Gastroesophageal sphincter (tissue), 4 donors: ENCODE measurements around the gene SLC13A4. TPM values are rescaled to one million over a fixed set of nuclear protein-coding genes. Genes with fewer than 3 reads are reported as not detected.

Source experiments
- ATAC-seq: fragments of 150-250 bp; one replicate; pipeline ENCODE4 v1.9.1; 2016; ENCODE audit warnings: mild to moderate bottlenecking, moderate library complexity
- H3K27ac ChIP-seq, 4 donors: fragments of 200-600 bp; sonication (generic) in 3 of 4; 1 replicate in 3 of 4; 2 replicates in 1 of 4; pipeline ENCODE4 v1.5.1; 2016 to 2019
- H3K27me3 ChIP-seq: fragments of 200-600 bp; sonication (generic); one replicate; pipeline ENCODE4 v1.5.1; 2019
- H3K36me3 ChIP-seq, 2 donors: fragments of 200-600 bp; sonication (generic); one replicate each; pipeline ENCODE4 v1.5.1; 2019; ENCODE audit warnings: control low read depth in 1 of 2
- H3K4me1 ChIP-seq, 3 donors: fragments of 200-600 bp; sonication (generic); 1 replicate in 2 of 3; 2 replicates in 1 of 3; pipeline ENCODE4 v1.5.1; 2016 to 2019; ENCODE audit warnings: control low read depth in 2 of 3
- H3K4me3 ChIP-seq, 2 donors: fragments of 200-600 bp; sonication (generic); one replicate each; pipeline ENCODE4 v1.5.1; 2019; ENCODE audit warnings: mild to moderate bottlenecking in 1 of 2, moderate library complexity in 1 of 2
- H3K9me3 ChIP-seq, 3 donors: fragments of 200-600 bp; sonication (generic); one replicate each; pipeline ENCODE4 v1.5.1; 2017 to 2019; ENCODE audit warnings: control low read depth in 2 of 3
- EP300 ChIP-seq: sonication (generic); formaldehyde crosslinking; IDR thresholded peaks from one replicate; pipeline ENCODE4 v1.6.1; 2017; ENCODE audit warnings: antibody characterized with exemption, mild to moderate bottlenecking
- POLR2A ChIP-seq, 2 donors: fragments of 450-650 bp; IDR thresholded peaks; one replicate each; pipeline ENCODE4 v1.6.1; 2017; ENCODE audit warnings: antibody characterized with exemption in 2 of 2, mild to moderate bottlenecking in 2 of 2, moderate library complexity in 1 of 2
- POLR2AphosphoS5 ChIP-seq: sonication (generic); formaldehyde crosslinking; IDR thresholded peaks from one replicate; pipeline ENCODE4 v1.6.1; 2017; ENCODE audit warnings: antibody characterized with exemption
- WGBS, 2 donors: methylation state at CpG; one replicate each; pipeline ENCODE4 v1.1.5; 2018; ENCODE audit warnings: low coverage in 1 of 2; 5-methylcytosine and 5-hydroxymethylcytosine counted together
- total RNA-seq, 4 donors: library from RNA; depleted of rRNA; stranded (reverse); fragments of >200 nt; gene quantifications; one replicate each; pipeline ENCODE4 v1.1.0, GENCODE V29; 2016
- TF ChIP-seq, protein P1 (sequence below), 4 experiments: fragments of 200-600 bp in 2 of 4; fragments of 450-650 bp in 2 of 4; sonication (generic) in 1 of 4; IDR thresholded peaks; one replicate each; pipeline ENCODE4 v1.5.1; 2017 to 2019; ENCODE audit warnings: antibody characterized with exemption in 4 of 4, mild to moderate bottlenecking in 2 of 4, moderate library complexity in 2 of 4

Gene SLC13A4
- total RNA-seq, 4 donors from 2014 or later, result 0.27 to 1.7 TPM; not detected in 2

DNA sequence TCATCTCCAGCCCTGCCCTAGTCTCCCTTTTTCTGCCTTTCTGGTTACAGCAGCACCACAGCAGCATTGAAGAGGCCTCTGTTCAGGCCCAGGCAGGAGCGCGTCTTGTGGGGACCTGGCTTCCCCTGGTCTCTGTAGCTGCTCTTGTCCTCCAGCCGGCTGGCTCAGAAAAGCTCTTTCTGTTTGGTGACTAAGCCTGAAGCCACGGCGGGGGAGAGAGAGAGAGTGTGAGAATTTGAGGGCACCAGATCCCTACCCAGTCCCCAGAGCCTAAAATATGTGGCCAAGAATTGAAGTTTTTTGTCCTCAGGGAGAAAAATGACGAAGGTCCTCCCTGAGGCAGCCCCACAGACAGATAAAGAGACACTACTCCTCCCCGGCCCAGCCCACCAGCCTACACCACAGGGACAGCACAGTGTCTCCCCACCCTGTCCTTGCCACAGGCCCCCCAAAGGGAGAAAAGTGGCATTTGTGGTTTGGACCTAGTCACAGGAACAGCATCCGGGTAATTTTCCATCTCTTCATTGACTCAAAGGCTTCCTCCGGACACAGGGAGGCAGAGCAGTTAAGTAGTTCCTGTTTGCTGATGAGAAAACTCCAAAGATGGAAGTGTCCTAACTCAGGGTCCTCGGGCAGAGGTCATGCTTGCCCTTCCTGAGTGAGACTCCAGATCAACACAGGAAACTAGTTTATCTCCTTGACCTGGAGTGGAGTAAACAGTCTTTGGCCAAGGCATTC is 33.9 kb upstream of the SLC13A4 start:
- H3K4me1 ChIP-seq, result peaks cover 0 to 10% (median 0%) of the 10 kb centered on the region in 3 donors
- H3K4me3 ChIP-seq, result no peak overlapping the region
- ATAC-seq, result no peak

DNA sequence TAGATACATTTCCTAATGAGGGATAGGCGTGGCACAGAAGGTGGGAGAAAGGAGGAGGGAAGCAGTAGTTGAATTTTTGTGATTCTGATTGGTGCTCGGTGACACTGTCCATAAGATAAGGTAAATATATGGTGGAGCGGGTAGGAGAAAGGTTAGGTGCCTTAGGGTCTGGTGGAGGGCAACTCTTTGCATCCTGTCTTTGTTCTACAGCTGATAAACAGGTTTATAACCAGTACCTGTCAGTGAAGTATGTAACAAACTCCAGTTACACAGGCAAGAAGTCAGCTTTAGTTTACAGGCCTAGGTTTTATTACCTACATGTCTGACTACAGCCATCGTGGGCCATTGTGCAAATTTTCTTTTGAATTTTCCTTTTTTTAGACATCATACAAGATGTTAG is 31.5 kb upstream of the SLC13A4 start:
- no peaks in the 10 kb centered on the region for H3K27me3 ChIP-seq
- 69 to 84% methylated on average over 4 of the region's 4 CpGs for WGBS, 2 donors
- TF ChIP-seq POLR2A (IDR thresholded peaks at IDR 0.05) (no peak), POLR2AphosphoS5 (no peak), EP300 (no peak)
- TF ChIP-seq, protein P1, sequence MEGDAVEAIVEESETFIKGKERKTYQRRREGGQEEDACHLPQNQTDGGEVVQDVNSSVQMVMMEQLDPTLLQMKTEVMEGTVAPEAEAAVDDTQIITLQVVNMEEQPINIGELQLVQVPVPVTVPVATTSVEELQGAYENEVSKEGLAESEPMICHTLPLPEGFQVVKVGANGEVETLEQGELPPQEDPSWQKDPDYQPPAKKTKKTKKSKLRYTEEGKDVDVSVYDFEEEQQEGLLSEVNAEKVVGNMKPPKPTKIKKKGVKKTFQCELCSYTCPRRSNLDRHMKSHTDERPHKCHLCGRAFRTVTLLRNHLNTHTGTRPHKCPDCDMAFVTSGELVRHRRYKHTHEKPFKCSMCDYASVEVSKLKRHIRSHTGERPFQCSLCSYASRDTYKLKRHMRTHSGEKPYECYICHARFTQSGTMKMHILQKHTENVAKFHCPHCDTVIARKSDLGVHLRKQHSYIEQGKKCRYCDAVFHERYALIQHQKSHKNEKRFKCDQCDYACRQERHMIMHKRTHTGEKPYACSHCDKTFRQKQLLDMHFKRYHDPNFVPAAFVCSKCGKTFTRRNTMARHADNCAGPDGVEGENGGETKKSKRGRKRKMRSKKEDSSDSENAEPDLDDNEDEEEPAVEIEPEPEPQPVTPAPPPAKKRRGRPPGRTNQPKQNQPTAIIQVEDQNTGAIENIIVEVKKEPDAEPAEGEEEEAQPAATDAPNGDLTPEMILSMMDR (IDR thresholded peaks at IDR 0.05), result no peak
- H3K4me1 ChIP-seq, result peaks cover 0 to 18% (median 0%) of the 10 kb centered on the region in 3 donors
- no peak for ATAC-seq
- H3K4me3 ChIP-seq, result no peak overlapping the region
- no peak overlapping the region for H3K27ac ChIP-seq
- no peaks in the 10 kb centered on the region for H3K36me3 ChIP-seq
- H3K9me3 ChIP-seq, result no peaks in the 10 kb centered on the region

More for the DNA sequence above, 33.9 kb upstream of the SLC13A4 start:
- TF ChIP-seq EP300, result no peak
- no peak for TF ChIP-seq POLR2AphosphoS5
- TF ChIP-seq POLR2A (IDR thresholded peaks at IDR 0.05), result no peak
- TF ChIP-seq, protein P1 (IDR thresholded peaks at IDR 0.05), result no peak
- H3K27me3 ChIP-seq, result peaks cover 2% of the 10 kb centered on the region
- H3K27ac ChIP-seq, result no peak overlapping the region
- no peaks in the 10 kb centered on the region for H3K36me3 ChIP-seq
- no peaks in the 10 kb centered on the region for H3K9me3 ChIP-seq
- WGBS, 2 donors, result 40 to 74% methylated on average over 1 to 6 of the region's 10 CpGs

- peaks cover 0 to 18% (median 0%) of the 10 kb centered on the region in 3 donors for H3K4me1 ChIP-seq
- ATAC-seq, result peak; percentile 60
- TF ChIP-seq EP300 (no peak), POLR2A (IDR thresholded peaks at IDR 0.05) (no peak), POLR2AphosphoS5 (no peak)
- TF ChIP-seq, protein P1 (IDR thresholded peaks at IDR 0.05), result no peak
- H3K27me3 ChIP-seq, result no peaks in the 10 kb centered on the region
- H3K36me3 ChIP-seq, result no peaks in the 10 kb centered on the region
- H3K27ac ChIP-seq, result peak overlapping the region; percentile 9 to 71 (median 64)
- peak overlapping the region; percentile 22 for H3K4me3 ChIP-seq
- 31 to 50% methylated on average over 2 to 5 of the region's 5 CpGs for WGBS, 2 donors
- no peaks in the 10 kb centered on the region for H3K9me3 ChIP-seq
These were observed 30.5 kb upstream of the SLC13A4 start for GRCh38 chr7:135758531-135758932.

- no peak for TF ChIP-seq EP300
- TF ChIP-seq POLR2AphosphoS5, result no peak
- TF ChIP-seq, protein P1 (IDR thresholded peaks at IDR 0.05), result no peak
- TF ChIP-seq POLR2A (IDR thresholded peaks at IDR 0.05), result no peak
- H3K4me3 ChIP-seq, result peak overlapping the region; percentile 22
- H3K27me3 ChIP-seq, result no peaks in the 10 kb centered on the region
- H3K4me1 ChIP-seq, result peaks cover 0 to 18% (median 0%) of the 10 kb centered on the region in 3 donors
- H3K9me3 ChIP-seq, result no peaks in the 10 kb centered on the region
- WGBS, 2 donors, result 21 to 40% methylated on average over 7 of the region's 8 CpGs
- peak overlapping the region in 3 of 4 donors; percentile 63 to 71 (median 64) for H3K27ac ChIP-seq
- H3K36me3 ChIP-seq, result no peaks in the 10 kb centered on the region
- peak; percentile 49 for ATAC-seq
These were observed 29.9 kb upstream of the SLC13A4 start for GRCh38 chr7:135757719-135758411.
